GM21528 (cell line): Measurements from ENCODE around the gene FRZB.

ENCODE experiments used
- ATAC-seq: cut with Tn5 transposase; IDR thresholded peaks from one replicate; pipeline ENCODE4 v1.9.1; 2021; ENCODE audit warnings: mild to moderate bottlenecking, moderate library complexity; ENCODE audit not compliant: unreplicated experiment, low FRiP score

FRZB gene

DNA sequence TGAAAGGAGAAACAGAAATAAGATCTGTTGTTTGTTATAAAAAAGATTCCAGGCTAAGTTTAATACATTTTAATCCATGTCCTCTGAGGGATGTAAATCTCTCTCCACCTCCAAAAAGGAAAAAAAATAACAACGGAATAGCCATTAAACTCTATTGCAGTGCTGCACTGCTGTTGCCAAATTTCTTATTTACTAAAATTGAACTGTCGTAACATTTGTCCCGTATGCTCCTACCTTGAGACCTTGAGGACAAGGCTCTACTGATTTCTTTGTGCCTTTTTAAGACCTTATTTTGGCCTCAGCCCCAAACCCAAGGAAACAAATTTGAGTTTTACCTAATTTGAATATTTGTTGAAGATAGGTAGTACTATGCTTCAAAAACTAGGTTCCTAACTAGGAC, 56.4 kb downstream of the FRZB start:
- ATAC-seq, result no peak

DNA sequence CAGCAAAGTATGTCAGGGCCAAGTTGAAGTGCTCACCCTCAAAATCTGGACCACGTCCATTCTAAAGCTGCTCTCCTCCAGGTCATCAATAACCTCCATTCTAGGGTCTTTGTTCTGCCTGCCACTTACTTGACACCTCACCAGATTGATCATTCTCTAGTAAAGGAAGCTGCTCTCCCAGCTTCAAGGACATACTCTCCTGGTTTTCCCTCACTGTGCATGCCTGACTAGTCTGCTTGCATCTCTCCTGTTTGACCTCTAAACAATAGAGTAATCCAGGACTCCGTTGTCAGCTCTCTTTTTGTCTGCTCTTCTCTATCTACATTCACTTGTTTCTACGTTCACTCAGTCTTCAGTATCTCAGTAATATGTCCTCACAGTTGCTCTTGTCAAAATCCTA, 59.1 kb downstream of the FRZB start:
- ATAC-seq, result no peak

- ATAC-seq, result no peak
These were observed 62.3 kb downstream of the FRZB start for GRCh38 chr2:182804128-182804527.

GRCh38 chr2:182798736-182799135, 67.7 kb downstream of the FRZB start:
- no peak for ATAC-seq

GRCh38 chr2:182792441-182792840, 74.0 kb downstream of the FRZB start:
- ATAC-seq, result no peak

DNA sequence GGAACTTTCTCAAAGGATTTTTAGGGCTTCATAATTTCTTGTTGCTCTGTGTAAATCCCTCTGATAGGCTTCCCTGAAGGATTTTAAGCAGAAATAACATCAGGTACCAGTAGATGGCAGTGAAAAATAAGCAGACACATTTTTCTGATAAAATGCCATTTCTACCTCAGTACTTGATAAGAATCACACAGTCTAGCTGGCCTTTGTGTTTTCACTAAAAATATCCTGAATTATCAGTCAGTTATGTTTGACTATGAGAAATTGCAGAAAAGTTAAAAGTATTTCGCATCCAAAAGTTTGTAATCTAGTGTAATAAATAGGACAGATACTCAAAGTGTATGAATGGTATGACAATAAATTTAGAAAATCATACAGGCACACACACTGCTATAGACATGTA, 81.7 kb downstream of the FRZB start:
- ATAC-seq, result no peak

DNA sequence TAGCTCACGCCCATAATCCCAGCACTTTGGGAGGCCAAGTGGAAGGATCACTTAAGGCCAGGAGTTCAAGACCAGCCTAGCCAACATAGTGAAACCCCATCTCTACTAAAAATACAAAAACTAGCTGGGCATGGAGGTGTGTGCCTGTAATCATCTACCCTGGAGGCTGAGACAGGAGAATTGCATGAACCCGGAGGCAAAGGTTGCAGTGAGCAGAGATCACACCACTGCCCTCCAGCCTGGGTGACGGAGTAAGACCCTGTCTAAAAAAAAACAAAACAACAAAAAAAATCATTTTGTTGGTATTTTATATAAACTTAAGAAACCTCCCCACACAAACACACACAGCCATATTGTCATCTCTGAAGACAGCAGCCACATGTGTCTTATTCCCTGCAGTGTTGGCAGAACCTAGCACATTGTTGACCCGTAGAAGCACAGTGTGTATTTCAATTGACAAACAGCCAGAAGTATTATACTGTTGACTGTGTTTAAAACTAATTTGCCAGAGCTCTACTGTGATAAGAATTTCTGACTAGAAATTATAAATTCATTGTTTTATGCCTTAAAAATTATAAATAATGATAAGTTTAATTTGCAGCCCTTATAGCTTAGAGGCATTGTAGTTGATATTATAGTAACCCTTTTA, 82.3 kb downstream of the FRZB start:
- no peak for ATAC-seq
